C4-2B (cell line): ENCODE measurements around the gene KRT6B.

ENCODE experiments used
- H3K27ac ChIP-seq: fragments of 450-650 bp; 2 replicates; pipeline ENCODE4 v1.5.1; 2017
- ZFX ChIP-seq: fragments of 450-650 bp; IDR thresholded peaks from 2 replicates; pipeline ENCODE4 v1.6.1; 2017
- TF ChIP-seq, protein P1 (sequence below): fragments of 450-650 bp; conservative IDR thresholded peaks from 2 replicates; pipeline ENCODE4 v1.5.1; 2017; ENCODE audit warnings: mild to moderate bottlenecking

Gene KRT6B

DNA sequence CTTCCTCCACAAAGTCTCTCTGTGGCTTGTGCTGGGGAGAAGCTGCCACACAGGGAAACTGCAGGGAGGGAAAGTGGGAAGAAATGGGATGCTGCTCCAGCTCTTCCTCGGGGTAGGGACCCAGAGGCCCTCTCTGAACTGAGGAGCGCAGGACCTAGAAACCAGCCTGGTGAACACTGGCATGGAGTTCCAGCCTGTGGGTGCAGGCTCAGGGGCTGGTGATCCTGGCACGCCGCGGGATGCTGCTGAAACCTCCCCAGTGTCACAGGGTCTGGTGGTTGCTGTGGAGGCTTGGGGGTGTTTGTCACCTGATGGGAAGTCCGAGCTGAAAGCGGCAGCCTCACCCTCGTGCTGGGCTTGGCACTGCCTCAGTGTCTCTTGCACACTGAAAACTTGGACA lies 12.5 kb downstream of the KRT6B start:
- H3K27ac ChIP-seq: no peak overlapping the region
- no peak for TF ChIP-seq ZFX
- TF ChIP-seq, protein P1, sequence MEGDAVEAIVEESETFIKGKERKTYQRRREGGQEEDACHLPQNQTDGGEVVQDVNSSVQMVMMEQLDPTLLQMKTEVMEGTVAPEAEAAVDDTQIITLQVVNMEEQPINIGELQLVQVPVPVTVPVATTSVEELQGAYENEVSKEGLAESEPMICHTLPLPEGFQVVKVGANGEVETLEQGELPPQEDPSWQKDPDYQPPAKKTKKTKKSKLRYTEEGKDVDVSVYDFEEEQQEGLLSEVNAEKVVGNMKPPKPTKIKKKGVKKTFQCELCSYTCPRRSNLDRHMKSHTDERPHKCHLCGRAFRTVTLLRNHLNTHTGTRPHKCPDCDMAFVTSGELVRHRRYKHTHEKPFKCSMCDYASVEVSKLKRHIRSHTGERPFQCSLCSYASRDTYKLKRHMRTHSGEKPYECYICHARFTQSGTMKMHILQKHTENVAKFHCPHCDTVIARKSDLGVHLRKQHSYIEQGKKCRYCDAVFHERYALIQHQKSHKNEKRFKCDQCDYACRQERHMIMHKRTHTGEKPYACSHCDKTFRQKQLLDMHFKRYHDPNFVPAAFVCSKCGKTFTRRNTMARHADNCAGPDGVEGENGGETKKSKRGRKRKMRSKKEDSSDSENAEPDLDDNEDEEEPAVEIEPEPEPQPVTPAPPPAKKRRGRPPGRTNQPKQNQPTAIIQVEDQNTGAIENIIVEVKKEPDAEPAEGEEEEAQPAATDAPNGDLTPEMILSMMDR: no peak

DNA sequence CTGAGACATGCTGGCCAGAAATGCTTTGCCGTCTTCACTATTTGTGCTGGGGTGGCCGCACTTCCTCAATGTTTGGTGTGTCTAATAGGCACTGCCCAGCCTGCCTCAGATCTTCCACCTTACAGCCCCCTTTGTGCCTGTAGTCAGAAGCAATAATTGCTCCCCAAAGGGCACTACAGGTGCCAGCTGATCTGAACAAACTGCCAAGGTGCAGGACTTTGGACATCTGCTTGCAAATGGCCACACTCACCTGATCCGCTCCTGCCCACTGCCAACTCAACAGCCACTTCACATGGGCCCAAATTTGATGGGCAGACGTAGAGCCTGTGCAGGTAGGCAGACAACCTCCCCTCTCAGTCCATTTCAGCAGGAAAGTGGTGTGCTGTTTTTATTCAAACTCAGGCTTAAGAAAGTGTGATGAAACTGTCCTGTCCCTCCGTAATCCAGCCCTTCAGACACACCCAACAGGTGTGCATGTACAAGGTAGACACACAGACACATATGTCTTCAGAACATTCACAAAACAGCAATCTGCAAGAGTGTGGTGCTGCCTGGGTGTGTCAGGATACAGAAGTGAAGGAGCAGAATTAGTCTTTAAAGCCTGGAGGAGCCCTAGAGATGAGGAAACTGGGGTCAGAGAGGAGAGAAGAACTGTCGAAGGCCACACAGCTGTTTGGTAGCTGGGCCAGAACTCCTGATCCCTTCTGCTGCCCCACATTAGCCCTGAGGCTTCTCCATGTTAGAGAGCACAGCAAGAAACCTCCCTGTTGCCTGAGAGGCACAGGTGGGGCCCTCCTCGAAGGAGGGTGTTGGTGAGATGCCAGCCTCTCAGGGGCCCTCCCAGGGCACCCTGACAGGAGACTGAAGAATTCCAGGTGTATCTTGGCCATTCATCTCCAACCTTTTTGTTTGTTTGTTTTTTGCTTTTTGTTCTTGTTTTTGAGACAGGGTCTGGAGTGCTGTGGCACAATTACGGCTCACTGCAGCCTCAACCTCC lies 13.3 kb downstream of the KRT6B start:
- H3K27ac ChIP-seq: no peak overlapping the region
- TF ChIP-seq ZFX: no peak
- TF ChIP-seq, protein P1: no peak

DNA sequence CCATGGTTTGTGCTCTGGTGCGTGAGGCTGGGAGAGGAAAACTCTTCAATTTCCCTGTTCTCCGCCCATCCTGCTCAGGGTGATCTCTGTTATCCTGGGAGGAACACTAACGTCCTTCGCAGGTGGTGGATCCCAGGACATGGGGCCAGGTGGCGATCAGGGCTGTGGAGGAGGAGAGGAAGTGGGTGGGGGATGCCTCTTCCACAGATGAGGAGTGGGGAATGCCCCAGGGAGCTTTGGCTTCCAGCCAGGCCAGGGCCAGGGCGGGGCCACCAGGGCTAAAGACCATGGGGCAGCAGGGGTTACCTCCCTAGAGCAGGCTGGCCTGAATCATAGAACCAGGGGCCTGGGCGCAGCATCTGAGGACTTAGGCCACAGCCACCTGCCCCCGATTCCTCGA lies 14.4 kb downstream of the KRT6B start:
- TF ChIP-seq ZFX: no peak
- TF ChIP-seq, protein P1: no peak
- no peak overlapping the region for H3K27ac ChIP-seq

GRCh38 chr12:52436828-52437474 lies 15.0 kb downstream of the KRT6B start:
- H3K27ac ChIP-seq: no peak overlapping the region
- TF ChIP-seq, protein P1: no peak
- no peak for TF ChIP-seq ZFX

- no peak overlapping the region for H3K27ac ChIP-seq
- TF ChIP-seq ZFX: no peak
- TF ChIP-seq, protein P1: no peak
Measured at GRCh38 chr12:52436000-52436827, 15.7 kb downstream of the KRT6B start.

DNA sequence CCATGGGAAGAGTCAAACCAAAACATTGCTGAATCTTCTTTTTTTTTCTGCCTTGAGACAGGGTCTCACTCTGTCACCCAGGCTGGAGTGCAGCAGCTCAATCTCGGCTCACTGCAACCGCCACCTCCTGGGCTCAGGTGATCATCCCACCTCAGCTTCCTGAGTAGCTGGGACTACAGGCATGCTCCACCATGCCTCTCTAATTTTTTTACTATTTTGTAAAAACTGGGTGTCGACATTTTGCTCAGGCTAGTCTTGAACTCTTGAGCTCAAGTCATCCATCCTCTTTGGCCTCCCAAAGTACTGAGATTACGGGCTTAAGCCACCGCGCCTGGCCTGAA lies 16.3 kb downstream of the KRT6B start:
- no peak for TF ChIP-seq ZFX
- TF ChIP-seq, protein P1: no peak

More for the DNA sequence above, 16.3 kb downstream of the KRT6B start:
- no peak overlapping the region for H3K27ac ChIP-seq
